ENCODE measurements around the gene SUPT6H. TPM values are rescaled to one million over a fixed set of nuclear protein-coding genes. Genes with fewer than 3 reads are reported as not detected.

SUPT6H gene
- total and polyA plus RNA-seq, 2 of the 4 experiments (the other 2 are of a cell fraction), result 41.4 to 44.8 TPM

- H3K4me3 ChIP-seq (ENCODE audit: insufficient read depth, low read depth, low read length), result no peak within 1 kb of the TSS
- no peak within 1 kb of the TSS for H2BK5ac ChIP-seq (ENCODE audit: low read depth, low read length, poor library complexity, severe bottlenecking)
- DNase-seq (no peak), ATAC-seq (ENCODE audit: low read depth) (peak; percentile 24; the same call in 1 of the 2 replicates)
- dilution Hi-C loops (cut with HindIII; ENCODE audit: low sequenced_read_pairs, unreplicated experiment), result no loop called here
- no peaks in the 10 kb centered on the region for H3K4me1 ChIP-seq (ENCODE audit: control insufficient read depth, insufficient read depth, low read length)
- CTCF ChIA-PET, result no interaction called here
- no peak within 1 kb of the TSS for H2AK5ac ChIP-seq (ENCODE audit: low read depth, low read length)
- H4K91ac ChIP-seq (ENCODE audit: insufficient read depth, low read depth, low read length), result no peak within 1 kb of the TSS
- H2BK120ac ChIP-seq (ENCODE audit: low read depth, low read length), result no peak within 1 kb of the TSS
- H2AFZ ChIP-seq (replicated peaks; ENCODE audit: low read length, poor library complexity), result no peak within 1 kb of the TSS
- no peaks in the 10 kb centered on the region for H3K9me3 ChIP-seq (ENCODE audit: control insufficient read depth, insufficient read depth, low read length)
- in situ Hi-C loops (cut with MboI; ENCODE audit: low sequenced_read_pairs), result loop anchor here (10.0 kb wide), 1 partner anchor 119 kb away; no protein-coding TSS in a partner anchor
- no peak within 1 kb of the TSS for H3K4me2 ChIP-seq (ENCODE audit: low read depth, low read length)
- H3K9ac ChIP-seq (ENCODE audit: low read depth, low read length), result no peak within 1 kb of the TSS
- BruUV-seq (replicated peaks), result no TSS peak
- peaks cover 46% of the 10 kb centered on the region for H3K36me3 ChIP-seq (ENCODE audit: control insufficient read depth, insufficient read depth, low read length)
- H3K14ac ChIP-seq (replicated peaks; ENCODE audit: low read depth, low read length), result no peak within 1 kb of the TSS
- no peak within 1 kb of the TSS for H3K4ac ChIP-seq (ENCODE audit: low read depth, low read length)
- intact Hi-C loops (cut with micrococcal nuclease), result loop anchor here (1.0 kb wide), 1 partner anchor 120 kb away; no protein-coding TSS in a partner anchor
- H2AK9ac ChIP-seq (replicated peaks; ENCODE audit: low read depth, low read length, poor library complexity), result peak within 1 kb of the TSS; percentile 33
- H3K9me1 ChIP-seq (ENCODE audit: insufficient read depth, low read length), result no peaks in the 10 kb centered on the region
- peaks cover 8% of the 10 kb centered on the region; the same call in 1 of the 2 replicates for H4K20me1 ChIP-seq (ENCODE audit: insufficient read depth, low read length)
- TF ChIP-seq SMC3 (IDR thresholded peaks at IDR 0.05; ENCODE audit: low read depth, low read length) (no peak), FOS (IDR thresholded peaks at IDR 0.05; ENCODE audit: low read depth, low read length) (no peak), CHD1 (IDR thresholded peaks at IDR 0.05; ENCODE audit: low read depth, low read length) (no peak), MAFK (IDR thresholded peaks at IDR 0.05; ENCODE audit: low read depth, low read length) (no peak), NFE2L2 (IDR thresholded peaks at IDR 0.05; ENCODE audit: low read depth, low read length) (no peak), RAD21 (IDR thresholded peaks at IDR 0.05; ENCODE audit: low read length) (no peak), RFX5 (IDR thresholded peaks at IDR 0.05; ENCODE audit: low read depth, low read length) (no peak), POLR2A (IDR thresholded peaks at IDR 0.05; ENCODE audit: low read depth, low read length) (no peak), CEBPB (IDR thresholded peaks at IDR 0.05; ENCODE audit: low read depth, low read length) (no peak), MXI1 (IDR thresholded peaks at IDR 0.05; ENCODE audit: borderline replicate concordance, low read depth, low read length) (no peak), BHLHE40 (IDR thresholded peaks at IDR 0.05; ENCODE audit: low read depth, low read length) (no peak), MAZ (IDR thresholded peaks at IDR 0.05; ENCODE audit: borderline replicate concordance, low read depth, low read length) (no peak), ELK1 (IDR thresholded peaks at IDR 0.05; ENCODE audit: borderline replicate concordance, low read depth, low read length) (no peak), CTCF (conservative IDR thresholded peaks at IDR 0.05; ENCODE audit: low read depth, low read length) (no peak), USF2 (IDR thresholded peaks at IDR 0.05; ENCODE audit: low read depth, low read length) (no peak), RCOR1 (IDR thresholded peaks at IDR 0.05; ENCODE audit: insufficient replicate concordance, low read length) (no peak)
- H3K18ac ChIP-seq (ENCODE audit: low read depth, low read length), result no peak within 1 kb of the TSS
- POLR2A ChIA-PET (ENCODE audit: unreplicated experiment), result no interaction called here
- H4K8ac ChIP-seq (ENCODE audit: low read depth in 2 of 2, low read length in 2 of 2), result no peak within 1 kb of the TSS
- H2BK20ac ChIP-seq (ENCODE audit: low read depth, low read length), result no peak within 1 kb of the TSS
- H2BK15ac ChIP-seq (ENCODE audit: low read depth, low read length), result no peak within 1 kb of the TSS
- H4K5ac ChIP-seq (ENCODE audit: low read depth, low read length), result no peak within 1 kb of the TSS
- H3K27me3 ChIP-seq (ENCODE audit: control insufficient read depth, insufficient read depth, low read length), result no peaks in the 10 kb centered on the region
- no peak within 1 kb of the TSS for H3K56ac ChIP-seq (ENCODE audit: extremely low read depth, insufficient read depth, low read length)
- no peaks in the 10 kb centered on the region for H3K79me1 ChIP-seq (ENCODE audit: low read depth in 1 of 2, low read length in 2 of 2)
- H3K23ac ChIP-seq (ENCODE audit: low read depth, low read length), result no peak within 1 kb of the TSS
- no peak within 1 kb of the TSS for H3K27ac ChIP-seq (ENCODE audit: insufficient read depth, low read length)
- no CpG with 5 or more reads among the region's 5 CpGs for WGBS, 2 experiments (ENCODE audit: extremely low coverage in 2 of 2, insufficient read length in 1 of 2)
Observed at GRCh38 chr17:28613931-28614381, 48.0 kb upstream of the SUPT6H start, which contains the start of gene RSKR. TSS of gene RSKR (minus strand) at chr17:28614185. CDS start at chr17:28614161, 24 bp downstream.

Data from IMR-90 (cell line).